Muscle layer of duodenum (tissue), 2 donors: ENCODE data around the gene DPF3.

Source experiments
- H3K27ac ChIP-seq: one replicate; pipeline ENCODE4 v1.7.0; 2013; ENCODE audit warnings: mild to moderate bottlenecking, low read length
- H3K27me3 ChIP-seq: one replicate; pipeline ENCODE4 v1.7.0; 2013; ENCODE audit warnings: low read depth, mild to moderate bottlenecking, control low read depth, low read length
- H3K36me3 ChIP-seq, 2 donors: one replicate each; pipeline ENCODE4 v1.7.0; 2013; ENCODE audit warnings: low read length in 2 of 2, control low read depth in 1 of 2, mild to moderate bottlenecking in 1 of 2; ENCODE audit not compliant: insufficient read depth in 2 of 2, control insufficient read depth in 1 of 2
- H3K4me1 ChIP-seq, 2 donors: one replicate each; pipeline ENCODE4 v1.7.0; 2013; ENCODE audit warnings: low read length in 2 of 2, mild to moderate bottlenecking in 2 of 2, control low read depth in 1 of 2, moderate library complexity in 1 of 2; ENCODE audit not compliant: insufficient read depth in 2 of 2, control insufficient read depth in 1 of 2
- H3K4me3 ChIP-seq, 2 donors: one replicate each; pipeline ENCODE4 v1.7.0; 2013; ENCODE audit warnings: low read length in 2 of 2, low read depth in 1 of 2, mild to moderate bottlenecking in 1 of 2
- H3K9me3 ChIP-seq, 2 donors: one replicate each; pipeline ENCODE4 v1.7.0; 2013; ENCODE audit warnings: low read length in 2 of 2, control low read depth in 1 of 2, mild to moderate bottlenecking in 1 of 2; ENCODE audit not compliant: control insufficient read depth in 1 of 2
- donor health status: healthy.

DPF3 gene

DNA sequence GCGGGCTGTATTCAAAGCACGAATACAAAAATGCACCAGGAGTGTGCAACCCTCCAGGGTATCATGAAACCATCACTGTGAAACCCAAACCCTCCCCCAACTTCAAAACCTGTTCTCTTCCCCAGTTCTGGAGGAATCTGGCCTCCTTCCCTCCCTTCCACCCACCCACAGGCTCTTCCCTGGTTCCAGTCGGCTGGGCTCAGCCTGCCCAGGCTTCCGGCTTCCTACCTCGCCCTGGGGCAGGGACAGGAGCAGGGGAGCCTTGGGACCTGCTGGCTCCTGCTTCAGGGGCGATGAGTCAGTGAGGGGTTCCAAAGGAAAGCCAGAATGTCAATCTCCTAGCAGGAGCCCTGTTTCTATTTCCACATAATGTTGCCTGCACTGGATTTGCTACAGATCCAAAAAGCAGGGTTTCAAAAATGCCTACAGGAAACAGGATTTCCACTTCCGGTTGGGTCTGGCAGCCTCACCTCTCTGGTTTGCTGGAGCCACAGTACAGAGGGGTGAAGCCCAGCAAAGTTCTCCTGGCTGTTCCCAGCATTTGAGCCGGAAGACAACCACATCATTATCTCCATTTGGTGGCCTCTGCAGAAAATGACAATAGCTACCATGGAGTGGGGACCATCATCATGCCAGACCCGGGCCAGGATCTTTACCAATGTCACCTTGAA is 278.3 kb downstream of the DPF3 start:
- no peaks in the 10 kb centered on the region for H3K27me3 ChIP-seq
- H3K4me3 ChIP-seq: no peak overlapping the region
- no peaks in the 10 kb centered on the region for H3K9me3 ChIP-seq
- H3K36me3 ChIP-seq: no peaks in the 10 kb centered on the region
- peaks cover 0 to 29% of the 10 kb centered on the region in 2 donors for H3K4me1 ChIP-seq
- H3K27ac ChIP-seq: no peak overlapping the region

DNA sequence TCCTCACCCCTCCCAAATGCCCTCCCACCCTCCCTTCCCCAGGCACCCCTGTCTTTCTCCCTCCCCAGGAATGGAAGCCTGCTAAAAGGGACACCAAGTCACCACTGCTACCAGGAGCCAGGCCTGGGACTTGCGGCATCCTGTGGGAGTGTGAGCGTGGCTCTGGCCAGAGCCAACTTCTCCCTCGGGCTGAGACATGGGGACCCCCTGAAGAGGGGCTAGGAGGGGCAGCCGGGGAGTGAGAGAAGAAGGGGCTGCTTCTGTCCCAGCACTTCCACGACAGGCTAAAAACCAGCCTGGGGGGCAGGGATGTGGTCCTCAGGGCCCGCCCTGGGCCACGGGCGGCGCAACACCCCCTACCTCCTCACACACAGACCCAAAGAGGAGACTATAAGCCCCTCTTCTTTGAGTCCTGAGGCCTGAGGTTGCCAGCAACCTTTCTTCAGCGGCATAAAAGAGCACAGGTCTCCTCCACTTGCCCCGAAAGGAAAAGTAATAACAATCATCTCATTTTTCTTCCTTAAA is 278.9 kb downstream of the DPF3 start:
- H3K9me3 ChIP-seq: no peaks in the 10 kb centered on the region
- peaks cover 0 to 29% of the 10 kb centered on the region in 2 donors for H3K4me1 ChIP-seq
- H3K27ac ChIP-seq: no peak overlapping the region

DNA sequence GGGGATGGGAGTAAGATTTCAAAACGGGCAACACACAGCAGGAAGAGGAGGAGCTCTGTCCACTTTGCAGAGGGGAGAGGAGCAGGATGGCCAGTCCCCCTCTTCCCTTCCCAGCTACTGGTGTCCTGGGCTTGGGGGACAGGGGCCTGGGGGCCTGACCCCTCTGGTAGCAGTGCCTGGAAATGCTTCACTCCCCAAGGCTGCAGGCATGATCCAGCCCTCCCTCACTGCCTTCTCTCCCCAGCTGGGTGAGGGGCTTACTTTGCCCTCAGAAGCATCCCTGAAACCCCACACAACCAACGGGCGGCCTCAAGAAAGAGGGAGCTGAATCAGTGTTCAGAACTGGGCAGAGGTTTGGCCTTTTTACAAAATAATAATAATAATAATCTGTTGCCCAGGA is 279.5 kb downstream of the DPF3 start:
- Histone ChIP-seq H3K4me1 (peaks cover 0 to 29% of the 10 kb centered on the region in 2 donors), H3K36me3 (no peaks in the 10 kb centered on the region), H3K4me3 (no peak overlapping the region), H3K27me3 (no peaks in the 10 kb centered on the region), H3K27ac (no peak overlapping the region), H3K9me3 (no peaks in the 10 kb centered on the region)

More for the DNA sequence above, 278.9 kb downstream of the DPF3 start:
- Histone ChIP-seq H3K27me3 (no peaks in the 10 kb centered on the region), H3K36me3 (no peaks in the 10 kb centered on the region), H3K4me3 (no peak overlapping the region)

DNA sequence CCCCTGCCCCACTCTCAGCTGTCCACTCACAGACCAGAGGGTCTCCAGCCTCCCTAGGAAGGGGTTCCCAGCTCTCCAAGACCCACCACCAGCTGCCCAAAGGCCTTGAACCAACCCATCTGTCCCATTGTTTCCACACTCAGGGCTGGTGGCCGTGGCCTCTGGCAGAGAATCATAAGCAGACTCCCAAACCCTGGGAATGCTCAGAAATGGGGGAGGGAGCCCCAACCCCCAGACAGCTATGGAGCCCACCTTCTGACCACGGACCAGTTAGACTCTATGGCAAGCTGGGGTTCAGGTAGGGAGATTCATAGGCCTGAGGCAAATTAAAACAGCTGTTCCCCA is 280.0 kb downstream of the DPF3 start:
- H3K9me3 ChIP-seq: no peaks in the 10 kb centered on the region
- H3K27me3 ChIP-seq: no peaks in the 10 kb centered on the region
- H3K4me1 ChIP-seq: peaks cover 0 to 29% of the 10 kb centered on the region in 2 donors
- H3K36me3 ChIP-seq: no peaks in the 10 kb centered on the region
- no peak overlapping the region for H3K27ac ChIP-seq
- no peak overlapping the region for H3K4me3 ChIP-seq

DNA sequence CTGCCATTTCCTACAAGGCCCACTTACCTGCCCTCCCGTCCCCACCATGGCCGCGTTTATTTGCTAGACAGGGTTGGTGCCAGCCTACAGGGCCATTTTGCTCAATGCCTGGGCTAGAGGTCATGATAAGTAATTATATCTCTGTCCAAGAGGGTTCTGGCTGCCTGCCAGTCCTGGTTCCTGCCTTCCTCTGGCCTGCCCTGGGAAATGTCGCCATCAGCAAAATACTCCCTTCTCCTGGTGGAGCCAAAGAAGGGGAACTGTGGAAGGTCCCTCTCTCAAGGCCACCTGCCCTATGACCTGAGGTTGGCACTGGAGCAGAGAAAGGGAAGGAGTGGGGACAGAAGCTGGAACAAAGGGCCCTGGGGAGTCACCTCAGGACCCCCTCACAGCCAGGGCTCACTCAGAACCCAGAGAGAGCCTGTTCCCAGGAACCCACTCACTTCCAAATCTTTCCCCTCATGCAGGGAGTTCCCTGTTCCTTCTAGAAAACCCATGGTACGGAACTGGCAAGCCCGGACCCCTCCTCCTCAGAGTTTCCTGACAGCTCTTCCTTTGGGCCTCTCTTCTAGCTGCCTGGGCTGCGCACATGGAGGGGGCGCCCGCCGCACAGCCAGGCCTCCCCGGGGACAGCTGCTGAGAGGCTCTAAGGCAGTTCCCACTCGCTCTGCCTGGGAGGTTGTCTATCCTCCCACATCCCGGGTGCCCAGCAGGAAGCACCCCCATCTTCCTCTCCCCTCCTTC is 280.5 kb downstream of the DPF3 start:
- Histone ChIP-seq H3K27ac (no peak overlapping the region), H3K9me3 (no peaks in the 10 kb centered on the region), H3K4me1 (peaks cover 0 to 29% of the 10 kb centered on the region in 2 donors), H3K4me3 (no peak overlapping the region), H3K36me3 (no peaks in the 10 kb centered on the region), H3K27me3 (no peaks in the 10 kb centered on the region)

DNA sequence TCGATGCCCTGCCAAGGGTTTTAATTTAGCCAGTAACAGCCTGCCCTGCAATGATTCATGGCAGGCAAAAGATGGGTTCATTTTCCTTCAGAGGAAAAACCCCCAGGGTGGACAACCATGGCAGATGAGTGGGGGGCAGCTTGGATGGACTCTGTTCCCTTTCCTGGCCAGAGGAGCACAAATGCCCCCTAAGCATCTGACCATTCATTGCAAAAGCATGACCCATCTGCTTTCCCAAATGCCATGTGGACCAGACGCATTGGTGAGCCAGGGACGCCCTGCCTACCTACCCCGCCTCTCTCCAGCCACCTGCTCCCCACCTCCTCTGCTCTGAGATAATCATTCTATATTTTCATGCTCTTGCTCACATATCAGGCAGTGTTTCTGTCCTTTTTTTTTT is 281.9 kb downstream of the DPF3 start:
- peaks cover 0 to 20% of the 10 kb centered on the region in 2 donors for H3K4me1 ChIP-seq

DNA sequence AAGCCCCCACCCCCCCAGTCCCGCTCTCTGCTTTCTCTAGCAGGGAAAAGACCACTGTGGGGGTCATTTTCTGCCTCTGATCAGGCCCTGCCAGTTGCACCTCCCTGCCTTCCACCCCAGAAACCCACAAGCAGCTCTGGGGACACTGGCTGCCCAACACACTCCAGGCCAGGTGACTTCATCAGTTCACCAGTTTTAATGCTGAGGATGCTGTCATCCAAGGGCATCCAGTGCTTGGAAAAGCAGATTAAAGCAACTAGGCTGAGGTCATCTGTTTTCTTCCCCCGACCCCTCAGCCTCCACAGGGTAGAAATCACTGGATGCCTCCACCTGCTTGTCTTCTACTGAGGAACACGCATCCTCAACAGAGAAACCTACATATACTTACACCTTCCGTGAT is 282.4 kb downstream of the DPF3 start:
- H3K36me3 ChIP-seq: no peaks in the 10 kb centered on the region
- no peaks in the 10 kb centered on the region for H3K9me3 ChIP-seq
- H3K27ac ChIP-seq: no peak overlapping the region
- peaks cover 0 to 15% of the 10 kb centered on the region in 2 donors for H3K4me1 ChIP-seq
- H3K4me3 ChIP-seq: no peak overlapping the region
- H3K27me3 ChIP-seq: no peaks in the 10 kb centered on the region

More for the DNA sequence above, 281.9 kb downstream of the DPF3 start:
- no peak overlapping the region for H3K27ac ChIP-seq
- no peak overlapping the region for H3K4me3 ChIP-seq
- no peaks in the 10 kb centered on the region for H3K27me3 ChIP-seq
- no peaks in the 10 kb centered on the region for H3K36me3 ChIP-seq
- no peaks in the 10 kb centered on the region for H3K9me3 ChIP-seq

DNA sequence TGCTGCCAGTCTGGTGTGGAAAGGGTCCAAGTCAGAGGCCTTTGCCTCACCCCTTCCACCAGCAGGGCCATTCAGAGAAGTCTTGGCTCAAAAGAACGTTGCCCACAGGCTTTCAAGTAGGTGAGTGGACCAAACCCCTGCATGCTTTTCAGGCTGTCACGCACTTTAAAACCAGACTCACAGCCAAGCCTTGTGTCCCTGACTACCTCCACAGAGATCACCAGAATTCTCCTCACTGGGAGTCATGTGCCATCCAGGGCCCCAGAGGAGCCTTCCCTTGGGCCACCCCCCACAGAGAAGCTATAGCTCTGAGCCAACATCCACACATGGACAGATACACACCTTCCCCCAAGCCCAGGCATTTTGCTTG is 283.1 kb downstream of the DPF3 start:
- Histone ChIP-seq H3K4me3 (no peak overlapping the region), H3K36me3 (no peaks in the 10 kb centered on the region), H3K4me1 (peaks cover 0 to 8% of the 10 kb centered on the region in 2 donors), H3K9me3 (no peaks in the 10 kb centered on the region), H3K27me3 (no peaks in the 10 kb centered on the region), H3K27ac (no peak overlapping the region)

DNA sequence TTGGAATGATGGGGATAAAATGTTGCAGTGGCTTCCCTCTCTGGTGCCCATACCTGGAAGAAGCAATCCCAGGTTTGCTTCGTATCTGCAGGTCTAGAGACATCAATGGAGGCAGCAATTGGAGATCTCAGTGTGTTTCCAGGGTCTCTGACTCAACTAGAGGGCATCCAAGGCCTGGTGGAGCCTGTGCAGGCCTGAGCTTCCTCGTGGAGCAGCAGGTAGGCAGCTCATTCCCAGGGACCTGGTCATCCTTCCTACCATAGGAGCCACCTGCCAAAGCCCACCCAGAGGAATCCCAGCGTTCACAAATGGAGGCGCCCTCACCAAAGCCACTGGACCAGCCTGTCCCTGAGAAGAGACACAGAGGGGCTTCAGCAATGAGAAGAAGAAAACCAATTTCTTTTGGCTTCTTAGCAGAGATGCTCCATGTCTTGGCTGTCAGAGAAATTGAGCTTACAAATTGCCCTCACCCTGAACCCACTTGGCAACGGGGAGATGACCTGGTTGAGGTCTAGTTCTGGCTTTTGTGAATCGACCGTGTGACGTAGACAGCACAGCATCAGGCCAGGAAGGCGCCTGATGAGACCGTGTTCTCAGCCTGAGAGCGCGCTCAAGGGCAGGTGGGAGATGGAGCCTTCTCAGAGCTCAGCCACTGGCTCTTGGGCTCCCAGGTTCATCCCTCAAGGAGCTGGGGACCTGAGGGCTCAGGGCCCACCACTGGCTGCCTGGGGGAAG is 283.6 kb downstream of the DPF3 start:
- Histone ChIP-seq H3K4me3 (no peak overlapping the region), H3K36me3 (no peaks in the 10 kb centered on the region), H3K27ac (no peak overlapping the region), H3K9me3 (no peaks in the 10 kb centered on the region), H3K27me3 (no peaks in the 10 kb centered on the region), H3K4me1 (peaks cover 0 to 4% of the 10 kb centered on the region in 2 donors)

DNA sequence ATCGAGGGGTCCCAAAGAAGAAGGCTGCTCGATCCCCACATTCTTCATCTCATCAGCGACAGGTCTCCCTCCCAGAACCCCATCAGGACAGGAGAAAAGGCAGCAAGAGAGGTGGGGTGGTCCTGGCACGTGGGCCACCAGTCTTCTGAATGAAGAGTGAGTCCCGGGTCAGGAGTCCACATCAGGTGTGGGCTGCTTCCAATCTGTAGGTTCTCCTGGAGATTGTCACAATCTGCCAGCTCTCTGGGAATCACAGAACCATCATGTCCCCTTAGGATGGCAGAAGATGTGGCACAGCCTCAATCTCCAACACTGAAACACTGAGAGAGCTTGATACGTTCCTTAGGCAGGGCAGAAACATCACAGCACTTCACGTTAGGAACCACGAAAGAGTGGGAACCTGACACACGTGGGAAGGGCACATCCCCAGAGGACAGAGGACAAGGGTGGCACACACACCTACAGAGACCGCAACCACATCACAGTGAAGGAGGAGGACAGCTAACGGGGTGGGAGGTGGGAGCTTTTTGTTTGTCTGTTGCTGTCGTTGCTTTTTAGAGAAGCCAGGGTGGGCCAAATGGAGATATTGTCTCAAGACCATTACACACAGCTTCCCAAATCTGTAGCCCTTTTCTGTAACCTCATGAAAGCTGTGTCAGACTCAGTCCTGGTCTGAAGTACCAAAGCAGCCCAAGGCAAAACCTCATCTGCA is 284.5 kb downstream of the DPF3 start:
- no peaks in the 10 kb centered on the region for H3K36me3 ChIP-seq
- H3K9me3 ChIP-seq: no peaks in the 10 kb centered on the region
- peaks cover 0 to 4% of the 10 kb centered on the region in 2 donors for H3K4me1 ChIP-seq
- H3K4me3 ChIP-seq: no peak overlapping the region
- H3K27me3 ChIP-seq: no peaks in the 10 kb centered on the region
- no peak overlapping the region for H3K27ac ChIP-seq
